Measurements from ENCODE around the gene TMEM132A. TPM values are rescaled to one million over a fixed set of nuclear protein-coding genes. Genes with fewer than 3 reads are reported as not detected.

TMEM132A gene
- total RNA-seq, 1 experiment from 2014 or later: 132 TPM

DNA sequence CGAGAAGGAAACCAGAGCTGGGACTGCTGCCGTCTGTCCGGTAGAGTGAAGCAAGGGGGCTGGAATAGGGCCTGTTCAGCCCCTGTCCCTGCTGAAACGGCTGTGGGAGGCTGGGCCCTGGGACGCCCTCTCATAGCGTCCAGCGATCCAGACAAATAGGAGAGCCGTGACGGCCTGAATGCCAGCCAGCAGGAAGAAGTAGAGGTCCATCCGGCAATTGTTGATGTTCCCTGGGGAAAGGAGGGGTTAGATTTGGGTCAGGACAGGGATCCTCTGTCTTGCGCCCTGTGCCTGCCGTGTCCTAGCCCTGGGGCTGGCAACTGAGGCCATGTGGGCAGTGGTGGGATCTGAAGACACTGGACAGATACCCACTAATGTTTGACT is 12.9 kb downstream of the TMEM132A start:
- no peak for DNase-seq (ENCODE audit: low spot score)

- DNase-seq (ENCODE audit: low spot score): no peak
Observed at GRCh38 chr11:60937811-60938210, 13.6 kb downstream of the TMEM132A start.

GRCh38 chr11:60938500-60938899 is 14.2 kb downstream of the TMEM132A start:
- DNase-seq (ENCODE audit: low spot score): no peak

GRCh38 chr11:60939301-60939700 is 15.0 kb downstream of the TMEM132A start:
- DNase-seq (ENCODE audit: low spot score): no peak

- no peak for DNase-seq (ENCODE audit: low spot score)
Observed at GRCh38 chr11:60939855-60940254, 15.6 kb downstream of the TMEM132A start.

DNA sequence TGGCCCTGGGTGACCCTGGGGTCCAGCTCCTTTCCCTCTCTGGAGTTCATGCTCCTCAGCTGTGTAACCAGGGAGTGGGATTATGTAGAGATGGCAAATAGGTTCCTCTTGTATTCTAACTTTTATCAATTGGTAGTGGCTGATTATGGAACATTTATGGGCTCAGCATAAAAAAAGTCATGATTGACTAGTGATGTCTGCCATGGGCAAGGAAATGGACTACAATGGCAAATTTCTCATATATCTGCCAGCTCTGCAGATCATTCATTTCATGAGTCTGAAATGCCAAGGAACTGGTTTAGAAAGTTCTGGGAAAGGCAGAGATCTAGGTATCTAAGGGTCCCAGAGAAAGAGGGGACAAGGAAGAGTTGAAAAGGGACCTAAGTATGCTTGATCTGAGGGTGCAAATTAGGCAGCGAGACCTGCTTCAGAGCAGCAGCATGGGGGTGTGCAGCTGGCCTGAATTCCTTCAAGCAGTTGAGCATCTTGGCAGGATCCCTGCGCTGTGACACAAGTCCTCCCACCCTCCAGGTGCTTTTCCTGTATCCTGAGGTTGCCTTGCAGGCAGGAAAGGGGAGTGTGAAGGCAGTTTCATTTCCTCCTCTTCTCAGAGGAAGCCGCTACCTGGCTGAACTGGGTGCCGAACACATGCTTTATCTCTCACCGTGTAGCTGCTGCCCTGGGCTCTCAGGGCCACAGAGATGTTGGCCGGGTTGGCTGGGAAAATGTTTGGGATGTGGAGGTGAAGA is 17.3 kb downstream of the TMEM132A start:
- DNase-seq (ENCODE audit: low spot score): no peak

- no peak for DNase-seq (ENCODE audit: low spot score)
Observed at GRCh38 chr11:60942219-60942618, 18.0 kb downstream of the TMEM132A start.

DNA sequence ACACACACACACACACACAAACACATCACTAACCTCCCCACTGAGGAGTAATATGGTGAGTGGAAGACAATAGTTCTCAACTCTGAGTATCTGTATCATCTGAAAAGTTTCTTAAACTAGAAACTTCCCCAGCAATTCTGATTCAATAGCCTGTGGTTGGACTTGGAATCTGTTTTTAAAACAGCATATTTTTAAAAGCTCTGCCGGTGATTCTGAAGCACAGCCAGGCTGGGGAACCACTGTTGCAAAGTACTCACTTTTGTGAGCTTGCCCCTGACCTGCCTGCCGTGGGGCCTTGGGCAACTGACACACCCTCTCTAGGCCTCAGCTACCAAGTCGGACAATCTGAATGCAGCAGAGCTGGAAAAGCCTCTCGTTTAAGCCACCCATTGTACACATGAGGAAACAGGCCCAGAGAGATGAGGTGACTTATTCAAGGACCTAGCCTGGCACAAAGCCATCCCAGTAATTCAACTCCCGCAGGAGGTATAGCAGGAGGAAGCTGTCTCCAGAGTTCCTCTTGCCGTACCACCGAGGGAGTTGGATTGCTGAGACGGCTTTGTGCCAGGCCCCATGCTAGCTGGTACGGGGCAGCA is 18.8 kb downstream of the TMEM132A start:
- DNase-seq (ENCODE audit: low spot score): no peak

GRCh38 chr11:60944490-60945294 is 20.4 kb downstream of the TMEM132A start:
- DNase-seq (ENCODE audit: low spot score): no peak

GRCh38 chr11:60945295-60945667 is 21.0 kb downstream of the TMEM132A start:
- no peak for DNase-seq (ENCODE audit: low spot score)

DNA sequence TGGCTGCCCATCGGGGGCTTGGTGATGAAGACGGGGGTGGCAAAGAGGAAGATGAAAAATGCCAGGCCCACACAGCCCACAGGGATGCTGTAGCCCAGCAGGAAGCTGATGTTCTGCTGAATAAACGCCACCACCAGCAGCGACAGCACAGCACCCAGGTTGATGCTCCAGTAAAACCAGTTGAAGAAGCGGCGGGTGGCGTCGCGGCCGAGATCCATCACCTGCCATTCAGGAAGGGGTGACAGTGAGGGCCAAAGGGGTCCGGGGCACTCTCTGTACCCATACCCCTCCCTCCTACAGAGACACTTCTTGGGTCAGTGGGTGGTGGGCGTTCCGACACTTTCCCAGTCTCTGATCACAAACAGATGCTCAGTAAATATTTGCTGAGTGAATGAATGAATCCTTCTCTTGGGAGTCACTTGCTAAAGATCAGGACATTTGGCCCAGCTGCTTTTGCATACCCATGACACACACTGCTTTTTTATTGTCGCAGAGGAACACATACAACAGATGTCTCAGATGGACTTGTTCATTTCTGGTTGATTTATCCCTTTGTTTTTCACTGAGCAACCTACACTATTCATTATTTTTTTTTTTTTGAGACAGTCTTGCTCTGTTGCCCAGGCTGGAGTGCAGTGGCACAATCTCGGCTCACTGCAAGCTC is 22.5 kb downstream of the TMEM132A start:
- no peak for DNase-seq (ENCODE audit: low spot score)

DNA sequence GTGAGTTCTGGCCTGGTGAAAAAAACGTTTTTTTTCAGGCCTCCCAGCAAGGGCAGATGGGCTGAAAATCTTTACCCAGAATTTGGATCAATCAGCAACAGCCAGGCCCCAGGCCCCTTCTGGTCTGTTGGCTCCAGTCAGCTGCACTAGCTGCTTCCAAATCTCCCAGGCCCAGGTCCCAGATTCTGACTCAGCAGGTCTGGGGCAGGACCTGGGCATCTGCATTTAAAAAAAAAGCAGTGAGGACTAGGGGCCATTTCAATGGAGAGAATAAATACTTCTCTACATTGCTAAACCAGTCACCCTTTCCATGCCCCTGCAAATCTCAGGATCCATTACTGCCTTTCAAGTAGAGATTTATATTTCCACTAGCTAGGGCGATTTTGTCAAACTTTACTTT is 23.4 kb downstream of the TMEM132A start:
- DNase-seq (ENCODE audit: low spot score): no peak

DNA sequence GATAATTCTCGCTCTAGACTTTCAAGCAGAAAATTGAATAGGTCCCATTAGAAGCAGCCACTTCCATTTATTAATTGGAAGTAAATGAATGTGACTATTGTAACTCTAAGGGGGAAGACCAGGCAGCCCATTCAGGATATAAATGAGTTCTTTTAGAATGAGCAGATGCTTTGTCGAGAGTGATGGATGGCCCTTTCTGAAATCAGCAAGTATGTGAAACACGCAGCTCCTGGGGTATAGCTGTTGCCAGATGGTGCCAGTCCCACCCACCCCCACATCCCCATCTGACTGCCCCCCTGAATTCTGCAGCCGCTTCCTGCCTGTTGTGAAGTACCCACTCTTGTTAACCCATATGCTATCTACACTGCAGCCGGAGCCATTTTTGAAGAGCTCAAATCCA is 24.0 kb downstream of the TMEM132A start:
- no peak for DNase-seq (ENCODE audit: low spot score)

DNA sequence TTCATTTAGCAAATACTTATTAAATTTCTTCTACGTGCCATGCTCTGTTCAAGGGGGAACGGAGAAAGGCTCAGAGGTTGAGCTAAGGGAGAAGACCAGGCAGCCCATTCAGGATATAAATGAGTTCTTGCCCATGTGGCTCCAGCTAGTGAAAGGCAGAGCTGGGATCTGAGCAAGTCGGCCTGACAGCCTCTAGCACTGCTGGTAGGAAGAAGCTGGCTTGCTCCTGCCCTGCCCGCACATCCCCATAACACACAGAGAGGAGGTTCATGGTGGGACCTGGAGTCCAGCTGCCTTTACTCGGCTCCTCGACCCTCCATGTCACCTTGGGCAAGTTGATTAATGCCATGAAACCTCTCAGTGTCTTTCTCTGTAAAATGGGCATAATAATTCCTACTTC is 25.8 kb downstream of the TMEM132A start:
- DNase-seq (ENCODE audit: low spot score): no peak

- DNase-seq (ENCODE audit: low spot score): no peak
Observed at GRCh38 chr11:60950933-60951605, 26.8 kb downstream of the TMEM132A start.

GRCh38 chr11:60951606-60951903 is 27.3 kb downstream of the TMEM132A start:
- DNase-seq (ENCODE audit: low spot score): no peak

- peak; percentile 32 for DNase-seq (ENCODE audit: low spot score)
Observed at GRCh38 chr11:60951904-60952741, 27.9 kb downstream of the TMEM132A start, which contains the start of gene SLC15A3. Gene SLC15A3 (minus strand): TSS chr11:60952176. CDS start chr11:60951551, 625 bp downstream.

GRCh38 chr11:60952742-60953170 is 28.5 kb downstream of the TMEM132A start:
- DNase-seq (ENCODE audit: low spot score): no peak

DNA sequence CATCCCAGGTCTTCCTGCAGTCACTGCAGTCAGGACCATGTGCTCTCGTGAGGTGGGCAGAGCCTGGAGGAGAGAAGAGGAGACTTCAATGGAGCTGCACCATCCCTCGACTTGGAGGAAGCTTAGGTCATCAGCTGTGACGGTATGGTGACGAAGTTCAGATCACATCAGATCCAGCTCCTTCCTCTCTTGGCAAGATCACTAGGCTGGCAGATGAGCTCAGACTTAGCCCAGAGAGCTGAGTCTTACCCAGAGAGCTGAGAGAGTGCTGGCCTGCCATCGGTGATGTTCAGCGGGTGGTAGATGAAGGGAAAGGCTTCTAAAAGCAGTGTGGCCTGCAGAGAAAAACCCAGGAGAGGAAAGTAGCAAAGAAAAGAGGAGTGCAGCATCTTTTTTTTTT is 29.5 kb downstream of the TMEM132A start:
- no peak for DNase-seq (ENCODE audit: low spot score)

DNA sequence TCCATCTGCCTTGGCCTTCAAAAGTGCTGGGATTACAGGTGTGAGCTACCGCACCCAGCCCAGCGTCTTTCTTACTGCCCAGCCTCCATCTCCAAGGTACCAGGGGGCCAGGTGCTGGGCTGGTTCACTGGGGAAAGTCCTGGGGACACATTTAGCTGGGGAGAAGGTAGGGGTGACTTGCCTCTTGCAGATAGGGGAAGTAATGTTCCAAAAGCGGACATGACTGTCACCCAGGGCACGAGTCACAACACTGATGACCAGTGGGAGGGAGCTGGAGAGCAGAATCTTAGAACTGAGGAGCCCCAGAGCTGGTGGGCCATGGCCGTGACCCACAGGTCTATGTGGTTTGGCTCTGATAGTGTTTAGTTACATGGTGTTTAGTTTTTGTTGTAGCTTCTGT is 30.2 kb downstream of the TMEM132A start:
- no peak for DNase-seq (ENCODE audit: low spot score)

DNA sequence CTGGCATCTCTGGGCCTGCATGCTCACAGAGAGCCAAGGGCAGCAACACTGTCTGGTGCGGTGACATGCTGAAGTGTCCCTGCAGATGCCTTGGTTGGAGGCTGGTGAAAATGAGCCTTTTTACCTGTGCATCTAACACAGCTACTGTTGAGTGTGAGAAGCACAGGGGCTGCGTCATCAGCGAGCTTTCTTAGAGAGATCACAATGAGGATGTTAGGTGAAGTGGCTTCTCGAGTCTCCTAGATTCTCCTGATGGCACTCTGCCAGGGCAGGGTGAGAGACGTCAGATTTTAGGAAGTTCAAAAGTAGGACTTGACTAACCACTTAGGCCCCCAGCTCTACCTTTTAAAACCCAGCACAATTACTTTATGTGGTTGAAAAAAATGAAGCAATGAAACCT is 31.3 kb downstream of the TMEM132A start:
- no peak for DNase-seq (ENCODE audit: low spot score)
